GM18951 (cell line): ENCODE data around the gene LRMDA.

Experiments used
- POLR2A ChIP-seq: IDR thresholded peaks from 4 replicates; pipeline ENCODE4 v1.6.1; 2011; ENCODE audit warnings: mild to moderate bottlenecking; ENCODE audit not compliant: insufficient read length, insufficient read depth; ENCODE audit errors: extremely low read depth
- in situ Hi-C: fragments of 300-500 bp; cut with MboI; formaldehyde crosslinking; loops from one replicate; pipeline ENCODE4 v1.12.0; 2022; ENCODE audit warnings: low sequenced_read_pairs, mixed read lengths, inconsistent platforms; ENCODE audit not compliant: unreplicated experiment

LRMDA gene

GRCh38 chr10:76152186-76152585, 720.8 kb downstream of the LRMDA start:
- TF ChIP-seq POLR2A, result no peak
- in situ Hi-C loops, result no loop called here

- in situ Hi-C loops, result no loop called here
- TF ChIP-seq POLR2A, result no peak
Measured at GRCh38 chr10:76155961-76156360, 724.5 kb downstream of the LRMDA start.

- in situ Hi-C loops, result no loop called here
- no peak for TF ChIP-seq POLR2A
Measured at GRCh38 chr10:76160446-76161300, 729.2 kb downstream of the LRMDA start.

- in situ Hi-C loops, result no loop called here
- no peak for TF ChIP-seq POLR2A
Measured at GRCh38 chr10:76161301-76161582, 729.8 kb downstream of the LRMDA start.

GRCh38 chr10:76168437-76168836, 737.0 kb downstream of the LRMDA start:
- TF ChIP-seq POLR2A, result no peak
- in situ Hi-C loops, result no loop called here

- no peak for TF ChIP-seq POLR2A
- in situ Hi-C loops, result no loop called here
Measured at GRCh38 chr10:76169246-76169645, 737.8 kb downstream of the LRMDA start.

- no peak for TF ChIP-seq POLR2A
- in situ Hi-C loops, result no loop called here
Measured at GRCh38 chr10:76172020-76172419, 740.6 kb downstream of the LRMDA start.

- in situ Hi-C loops, result no loop called here
- TF ChIP-seq POLR2A, result no peak
Measured at GRCh38 chr10:76175533-76176165, 744.2 kb downstream of the LRMDA start.

- TF ChIP-seq POLR2A, result no peak
- in situ Hi-C loops, result no loop called here
Measured at GRCh38 chr10:76176166-76176550, 744.7 kb downstream of the LRMDA start.

- TF ChIP-seq POLR2A, result no peak
- in situ Hi-C loops, result no loop called here
Measured at GRCh38 chr10:76177936-76178335, 746.5 kb downstream of the LRMDA start.

- in situ Hi-C loops, result no loop called here
- no peak for TF ChIP-seq POLR2A
Measured at GRCh38 chr10:76178532-76179292, 747.3 kb downstream of the LRMDA start.

GRCh38 chr10:76179806-76180205, 748.4 kb downstream of the LRMDA start:
- in situ Hi-C loops, result no loop called here
- no peak for TF ChIP-seq POLR2A

GRCh38 chr10:76184647-76185046, 753.2 kb downstream of the LRMDA start:
- TF ChIP-seq POLR2A, result no peak
- in situ Hi-C loops, result no loop called here
